DOHH2 (cell line): Measurements from ENCODE around the gene NCAM2.

Experiments used
- CTCF ChIP-seq: fragments of 200-600 bp; sonication (generic); IDR thresholded peaks from one replicate; pipeline ENCODE4 v1.5.1; 2014; ENCODE audit warnings: antibody characterized with exemption, mild to moderate bottlenecking, low read depth, low read length; ENCODE audit not compliant: poor library complexity, severe bottlenecking
- EZH2phosphoT487 ChIP-seq: fragments of 200-600 bp; sonication (generic); IDR thresholded peaks from 2 replicates; pipeline ENCODE4 v1.6.1; 2017; ENCODE audit warnings: borderline replicate concordance, mild to moderate bottlenecking, antibody characterized with exemption, low read length, moderate library complexity, mixed read lengths

GRCh38 chr21:21286170-21286798 lies 288.1 kb downstream of the NCAM2 start:
- TF ChIP-seq CTCF: no peak
- no peak for TF ChIP-seq EZH2phosphoT487
